Measurements from ENCODE around the gene TMEM141.
A peak's percentile ranks its signal among the peaks of the same experiment; 100 is the strongest.

GRCh38 chr9:136784249-136784996 is 6.7 kb upstream of the TMEM141 start:
- TF ChIP-seq, protein P1, sequence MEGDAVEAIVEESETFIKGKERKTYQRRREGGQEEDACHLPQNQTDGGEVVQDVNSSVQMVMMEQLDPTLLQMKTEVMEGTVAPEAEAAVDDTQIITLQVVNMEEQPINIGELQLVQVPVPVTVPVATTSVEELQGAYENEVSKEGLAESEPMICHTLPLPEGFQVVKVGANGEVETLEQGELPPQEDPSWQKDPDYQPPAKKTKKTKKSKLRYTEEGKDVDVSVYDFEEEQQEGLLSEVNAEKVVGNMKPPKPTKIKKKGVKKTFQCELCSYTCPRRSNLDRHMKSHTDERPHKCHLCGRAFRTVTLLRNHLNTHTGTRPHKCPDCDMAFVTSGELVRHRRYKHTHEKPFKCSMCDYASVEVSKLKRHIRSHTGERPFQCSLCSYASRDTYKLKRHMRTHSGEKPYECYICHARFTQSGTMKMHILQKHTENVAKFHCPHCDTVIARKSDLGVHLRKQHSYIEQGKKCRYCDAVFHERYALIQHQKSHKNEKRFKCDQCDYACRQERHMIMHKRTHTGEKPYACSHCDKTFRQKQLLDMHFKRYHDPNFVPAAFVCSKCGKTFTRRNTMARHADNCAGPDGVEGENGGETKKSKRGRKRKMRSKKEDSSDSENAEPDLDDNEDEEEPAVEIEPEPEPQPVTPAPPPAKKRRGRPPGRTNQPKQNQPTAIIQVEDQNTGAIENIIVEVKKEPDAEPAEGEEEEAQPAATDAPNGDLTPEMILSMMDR (IDR thresholded peaks at IDR 0.05; ENCODE audit: borderline replicate concordance, extremely low read depth, low read length, poor library complexity, severe bottlenecking) = peak; percentile 34
- no peak for TF ChIP-seq EZH2 (IDR thresholded peaks at IDR 0.05; ENCODE audit: borderline replicate concordance, low read depth, low read length, severe bottlenecking)
